Measurements from ENCODE around the gene SKIDA1. TPM values are rescaled to one million over a fixed set of nuclear protein-coding genes. Genes with fewer than 3 reads are reported as not detected.

SKIDA1 gene
- total and polyA plus RNA-seq, 4 donors, result 0.63 to 2.6 (median 1.6) TPM

GRCh38 chr10:21496343-21497176, 28.9 kb downstream of the SKIDA1 start (continued):
- TF ChIP-seq REST (IDR thresholded peaks at IDR 0.05) (no peak), NR2F2 (IDR thresholded peaks at IDR 0.05) (no peak), TAF1 (conservative IDR thresholded peaks at IDR 0.05) (no peak), SP1 (IDR thresholded peaks at IDR 0.05) (no peak), RAD21 (IDR thresholded peaks at IDR 0.05) (peak in 1 of 2 donors; percentile 30), JUND (IDR thresholded peaks at IDR 0.05) (no peak)

- under 1% methylated on average over 58 of the region's 58 CpGs for WGBS
- TF ChIP-seq YY1 (IDR thresholded peaks at IDR 0.05) (peak; percentile 43), JUND (IDR thresholded peaks at IDR 0.05) (no peak), CTCF (IDR thresholded peaks at IDR 0.05; ENCODE audit: low read depth, low read length, missing input control) (peak; percentile 98), HNF4A (conservative IDR thresholded peaks at IDR 0.05) (peak; percentile 79), FOXA1 (IDR thresholded peaks at IDR 0.05) (no peak), REST (IDR thresholded peaks at IDR 0.05) (peak; percentile 22), SP1 (IDR thresholded peaks at IDR 0.05) (peak; percentile 43), HNF4G (IDR thresholded peaks at IDR 0.05) (peak; percentile 78), TAF1 (conservative IDR thresholded peaks at IDR 0.05) (peak; percentile 77), RAD21 (IDR thresholded peaks at IDR 0.05) (peak; percentile 82 to 90), FOXA2 (IDR thresholded peaks at IDR 0.05) (no peak)
- Histone ChIP-seq H3K4me3 (ENCODE audit: low read depth in 1 of 3, low read length in 3 of 3) (peak overlapping the region; percentile 80 to 84 (median 81)), H3K4me1 (ENCODE audit: control insufficient read depth in 4 of 4, insufficient read depth in 4 of 4, low read length in 3 of 4) (peaks cover 0 to 51% (median 34%) of the 10 kb centered on the region in 4 donors), H3K9ac (ENCODE audit: low read depth in 1 of 2, low read length in 2 of 2) (peak overlapping the region in 1 of 2 donors; percentile 61), H3K27ac (ENCODE audit: low read depth in 1 of 2, low read length in 2 of 2) (peak overlapping the region; percentile 73 to 87), H3K27me3 (ENCODE audit: control insufficient read depth in 4 of 4, insufficient read depth in 4 of 4, low read length in 3 of 4) (no peaks in the 10 kb centered on the region), H3K36me3 (ENCODE audit: control insufficient read depth in 4 of 4, insufficient read depth in 3 of 4, low read depth in 1 of 4, low read length in 3 of 4) (no peaks in the 10 kb centered on the region), H3K9me3 (ENCODE audit: control insufficient read depth in 4 of 4, low read length in 3 of 4) (no peaks in the 10 kb centered on the region)
- DNase-seq (ENCODE audit: low spot score), result peak; percentile 91
Observed at GRCh38 chr10:21495752-21496342, 29.6 kb downstream of the SKIDA1 start.

Measured in liver (tissue), 9 donors.